B cell (primary cell): ENCODE data around the gene MSS51. TPM values are rescaled to one million over a fixed set of nuclear protein-coding genes. Genes with fewer than 3 reads are reported as not detected.

Experiments
- ATAC-seq: fragments of 200-7000 bp; cut with Tn5 transposase; one replicate; pipeline ENCODE4 v1.10.0; 2021; ENCODE audit warnings: low read depth, mild to moderate bottlenecking, moderate number of reproducible peaks, moderate library complexity
- CTCF ChIA-PET: fragments of 350-600 bp; sonication (Branson Sonifier 250); formaldehyde crosslinking; loops from one replicate; lab custom pipeline; 2021; ENCODE audit warnings: antibody characterized with exemption, inconsistent platforms; lab: Charles Lee
- POLR2A ChIA-PET: fragments of 350-600 bp; sonication (Branson Sonifier 250); formaldehyde crosslinking; loops from one replicate; lab custom pipeline; 2021; ENCODE audit warnings: antibody characterized with exemption; lab: Charles Lee
- DNase-seq: peaks from one replicate; pipeline ENCODE4 v3.0.0; 2013
- H2AFZ ChIP-seq: 2 replicates; pipeline ENCODE4 v1.6.1; 2012; ENCODE audit warnings: mild to moderate bottlenecking, low read depth, low read length; ENCODE audit not compliant: insufficient read depth, poor library complexity, severe bottlenecking
- H3K27ac ChIP-seq, 2 donors: 1 replicate in 1 of 2; 2 replicates in 1 of 2; pipeline ENCODE4 v1.5.1; 2012 to 2013; ENCODE audit warnings: low read length in 2 of 2, mild to moderate bottlenecking in 2 of 2, moderate library complexity in 1 of 2
- H3K27me3 ChIP-seq, 4 experiments: fragments of 200-600 bp in 1 of 4; sonication (generic) in 1 of 4; replicated peaks in 1 of 4; 1 replicate in 2 of 4; 2 replicates in 2 of 4; pipeline versions ENCODE4 v1.6.1 to v1.7.0; 2013 to 2016; ENCODE audit warnings: low read length in 3 of 4, mild to moderate bottlenecking in 2 of 4, mixed read lengths in 1 of 4, moderate library complexity in 1 of 4; ENCODE audit not compliant: insufficient read depth in 4 of 4, control insufficient read depth in 3 of 4; ENCODE audit errors: control extremely low read depth in 1 of 4
- H3K36me3 ChIP-seq, 2 experiments: replicated peaks in 1 of 2; 1 replicate in 1 of 2; 2 replicates in 1 of 2; pipeline versions ENCODE4 v1.6.1 to v1.7.1; 2013; ENCODE audit warnings: low read length in 1 of 2; ENCODE audit not compliant: insufficient read depth in 2 of 2, control insufficient read depth in 1 of 2; ENCODE audit errors: control extremely low read depth in 1 of 2, extremely low read depth in 1 of 2
- H3K4me1 ChIP-seq, 2 donors: fragments of 200-600 bp in 1 of 2; sonication (generic) in 1 of 2; 1 replicate in 1 of 2; 2 replicates in 1 of 2; pipeline versions ENCODE4 v1.5.1 to v1.6.1; 2013 to 2017; ENCODE audit warnings: low read length in 2 of 2; ENCODE audit not compliant: control insufficient read depth in 2 of 2, insufficient read depth in 2 of 2
- H3K4me2 ChIP-seq: replicated peaks from 2 replicates; pipeline ENCODE3; 2012; ENCODE audit warnings: mild to moderate bottlenecking, low read depth, low read length; ENCODE audit not compliant: poor library complexity, severe bottlenecking
- H3K4me3 ChIP-seq, 5 experiments: fragments of 200-600 bp in 1 of 5; sonication (generic) in 1 of 5; 1 replicate in 3 of 5; 2 replicates in 2 of 5; pipeline versions ENCODE4 v1.5.1 to v1.7.0; 2011 to 2016; ENCODE audit warnings: low read length in 4 of 5, mild to moderate bottlenecking in 4 of 5, low read depth in 2 of 5, control low read depth in 1 of 5, moderate library complexity in 1 of 5; ENCODE audit not compliant: insufficient read depth in 1 of 5; ENCODE audit errors: control extremely low read depth in 1 of 5, extremely low read depth in 1 of 5
- H3K79me2 ChIP-seq: fragments of 200-600 bp; sonication (generic); one replicate; pipeline ENCODE4 v1.6.0; 2016; ENCODE audit warnings: low read length; ENCODE audit not compliant: control insufficient read depth, insufficient read depth
- H3K9ac ChIP-seq: fragments of 200-600 bp; sonication (generic); 2 replicates; pipeline ENCODE4 v1.6.1; 2017; ENCODE audit warnings: mild to moderate bottlenecking, low read length, moderate library complexity
- H3K9me3 ChIP-seq, 3 donors: one replicate each; pipeline versions ENCODE4 v1.6.1 to v1.7.1; 2013; ENCODE audit warnings: low read length in 2 of 3; ENCODE audit not compliant: control insufficient read depth in 2 of 3, insufficient read depth in 1 of 3; ENCODE audit errors: control extremely low read depth in 1 of 3
- H4K20me1 ChIP-seq: 2 replicates; pipeline ENCODE4 v1.6.0; 2012; ENCODE audit warnings: mild to moderate bottlenecking, low read length; ENCODE audit not compliant: insufficient read depth, control insufficient read depth, poor library complexity, severe bottlenecking
- H3K27ac Mint-ChIP-seq: one replicate; pipeline ENCODE4 v1.8.0; 2021; ENCODE audit warnings: mixed read lengths
- H3K27me3 Mint-ChIP-seq: one replicate; pipeline ENCODE4 v1.8.0; 2021; ENCODE audit warnings: mixed read lengths
- H3K4me1 Mint-ChIP-seq: one replicate; pipeline ENCODE4 v1.8.0; 2021; ENCODE audit warnings: mixed read lengths
- H3K4me3 Mint-ChIP-seq: one replicate; pipeline ENCODE4 v1.8.0; 2021; ENCODE audit warnings: mixed read lengths
- H3K9me3 Mint-ChIP-seq: one replicate; pipeline ENCODE4 v1.8.0; 2022; ENCODE audit warnings: mixed read lengths; ENCODE audit not compliant: insufficient read depth
- CTCF ChIP-seq: fragments of 200-600 bp; IDR thresholded peaks from one replicate; pipeline ENCODE4 v1.8.0; 2022; ENCODE audit warnings: antibody characterized with exemption, mild to moderate bottlenecking
- EZH2 ChIP-seq: IDR thresholded peaks from 2 replicates; pipeline ENCODE4 v1.6.1; 2012; ENCODE audit warnings: borderline replicate concordance, low read depth, mild to moderate bottlenecking, moderate library complexity, low read length; ENCODE audit not compliant: insufficient read depth, poor library complexity, severe bottlenecking
- WGBS: methylation state at CpG from one replicate; pipeline ENCODE4 v1.1.5; 2013; ENCODE audit warnings: missing lambda C conversion rate; ENCODE audit not compliant: insufficient coverage; 5-methylcytosine and 5-hydroxymethylcytosine counted together
- intact Hi-C: fragments of 100-400 bp; cut with micrococcal nuclease; formaldehyde crosslinking; loops from one replicate; pipeline ENCODE4 v1.10.0; 2022
- polyA plus RNA-seq: library from polyadenylated mRNA; depleted of rRNA; stranded (reverse); fragments of >200 nt; gene quantifications from 2 replicates; pipeline ENCODE4 v1.2.3, GENCODE V29; 2012
- total RNA-seq, 2 donors: library from RNA; stranded (reverse); fragments of 120-200 nt in 1 of 2; gene quantifications; 1 replicate in 1 of 2; 2 replicates in 1 of 2; pipeline versions ENCODE4 v1.2.3 to v1.2.4, GENCODE V29; 2013 to 2022

Gene MSS51
- total and polyA plus RNA-seq, 2 donors (not counting 1 experiment from before 2014, with no cell fraction given) = 4.7 to 6.4 TPM

GRCh38 chr10:73469579-73469978, 36.2 kb upstream of the MSS51 start:
- Histone ChIP-seq H3K4me2 (no peak overlapping the region), H3K27me3 (no peaks in the 10 kb centered on the region), H3K9me3 (no peaks in the 10 kb centered on the region), H3K4me3 (no peak overlapping the region), H3K36me3 (peaks cover 17 to 66% of the 10 kb centered on the region in 2 experiments), H3K27ac (peak overlapping the region in 1 of 2 donors; percentile 40), H2AFZ (no peak overlapping the region), H4K20me1 (no peaks in the 10 kb centered on the region), H3K4me1 (peaks cover 0 to 3% of the 10 kb centered on the region in 2 donors), H3K9ac (no peak overlapping the region), H3K79me2 (no peaks in the 10 kb centered on the region)
- DNase-seq (no peak), ATAC-seq (no peak)
- ChIA-PET CTCF (no interaction called here), POLR2A (interaction anchor here (0.6 kb wide), 1 partner anchor 130 kb away, joined by 3 read pairs; no protein-coding TSS in a partner anchor)
- intact Hi-C loops = no loop called here
- no peaks in the 10 kb centered on the region for H3K27me3 Mint-ChIP-seq
- H3K9me3 Mint-ChIP-seq = no peaks in the 10 kb centered on the region
- peak overlapping the region; percentile 39 for H3K27ac Mint-ChIP-seq
- no peak overlapping the region for H3K4me3 Mint-ChIP-seq
- peaks cover 10% of the 10 kb centered on the region for H3K4me1 Mint-ChIP-seq
- no peak for TF ChIP-seq CTCF
- no peak for TF ChIP-seq EZH2

- Histone ChIP-seq H3K36me3 (peaks cover 20 to 63% of the 10 kb centered on the region in 2 experiments), H3K27me3 (no peaks in the 10 kb centered on the region), H3K9me3 (no peaks in the 10 kb centered on the region), H2AFZ (no peak overlapping the region), H3K4me2 (no peak overlapping the region), H4K20me1 (no peaks in the 10 kb centered on the region), H3K9ac (no peak overlapping the region), H3K4me3 (no peak overlapping the region), H3K4me1 (peaks cover 0 to 3% of the 10 kb centered on the region in 2 donors), H3K27ac (no peak overlapping the region), H3K79me2 (no peaks in the 10 kb centered on the region)
- no peaks in the 10 kb centered on the region for H3K27me3 Mint-ChIP-seq
- H3K27ac Mint-ChIP-seq = no peak overlapping the region
- ATAC-seq = no peak
- TF ChIP-seq CTCF (no peak), EZH2 (no peak)
- intact Hi-C loops = no loop called here
- no peak for DNase-seq
- H3K4me3 Mint-ChIP-seq = no peak overlapping the region
- no peaks in the 10 kb centered on the region for H3K9me3 Mint-ChIP-seq
- POLR2A ChIA-PET = no interaction called here
- H3K4me1 Mint-ChIP-seq = peaks cover 4% of the 10 kb centered on the region
- CTCF ChIA-PET = no interaction called here
- WGBS = no CpG with 5 or more reads among the region's 2 CpGs
These were observed 33.8 kb upstream of the MSS51 start for GRCh38 chr10:73467206-73467605.
